GM12878 (cell line): ENCODE data around the gene ARID5B. TPM values are rescaled to one million over a fixed set of nuclear protein-coding genes. Genes with fewer than 3 reads are reported as not detected.

Experiments
- ATAC-seq: fragments of 200-7000 bp; cut with Tn5 transposase; 3 replicates; pipeline ENCODE4 v1.9.1; 2020; ENCODE audit warnings: mild to moderate bottlenecking, moderate library complexity
- BruUV-seq: library from RNA; stranded (reverse); fragments of 400-500 nt; replicated peaks from 2 replicates; lab custom pipeline; 2021; lab: Mats Ljungman, UMichigan
- CTCF ChIA-PET: fragments of 300-600 bp; sonication (Branson Sonifier 250); formaldehyde crosslinking; extraction: SDS; loops from one replicate; lab custom pipeline; 2021; ENCODE audit warnings: inconsistent platforms; lab: Yijun Ruan, JAX
- POLR2A ChIA-PET: fragments of 350-600 bp; formaldehyde crosslinking; extraction: SDS; loops from one replicate; lab custom pipeline; 2021; ENCODE audit warnings: inconsistent platforms; lab: Charles Lee
- RAD21 ChIA-PET: fragments of 300-600 bp; sonication (Branson Sonifier 250); formaldehyde crosslinking; loops from one replicate; lab custom pipeline; 2023; ENCODE audit warnings: antibody characterized with exemption; ENCODE audit not compliant: unreplicated experiment; lab: Charles Lee
- SMC1A ChIA-PET: fragments of 300-600 bp; sonication (Branson Sonifier 250); formaldehyde crosslinking; loops from one replicate; lab custom pipeline; 2023; ENCODE audit not compliant: unreplicated experiment, uncharacterized antibody; lab: Charles Lee
- DNase-seq: peaks from one replicate; pipeline ENCODE4 v3.0.0-alpha.2; 2011; ENCODE audit warnings: low read depth, low spot score
- FAIRE-seq: peaks from 3 replicates; lab custom pipeline; 2011; peaks lifted over from hg19 to GRCh38; lab: Jason Lieb, UNC
- H2AFZ ChIP-seq: 2 replicates; pipeline ENCODE4 v1.6.0; 2011; ENCODE audit warnings: low read depth, low read length, control low read depth; ENCODE audit not compliant: control insufficient read depth
- H3K27ac ChIP-seq: 2 replicates; pipeline ENCODE4 v1.5.1; 2011; ENCODE audit warnings: control low read depth; ENCODE audit not compliant: control insufficient read depth, insufficient read depth
- H3K27me3 ChIP-seq, 2 experiments: replicated peaks in 1 of 2; 2 replicates each; pipeline versions ENCODE4 v1.6.0 to v1.6.1; 2011; ENCODE audit warnings: low read length in 1 of 2; ENCODE audit not compliant: control insufficient read depth in 2 of 2, insufficient read depth in 2 of 2
- H3K36me3 ChIP-seq, 2 experiments: 2 replicates each; pipeline ENCODE4 v1.5.1; 2011; ENCODE audit warnings: low read length in 1 of 2; ENCODE audit not compliant: control insufficient read depth in 2 of 2, insufficient read depth in 2 of 2
- H3K4me1 ChIP-seq: 2 replicates; pipeline ENCODE4 v1.6.1; 2011; ENCODE audit warnings: mild to moderate bottlenecking, low read length, moderate library complexity, mixed read lengths; ENCODE audit not compliant: control insufficient read depth, insufficient read depth
- H3K4me2 ChIP-seq: 2 replicates; pipeline ENCODE4 v1.6.0; 2011; ENCODE audit warnings: control low read depth; ENCODE audit not compliant: control insufficient read depth, insufficient read depth
- H3K4me3 ChIP-seq: fragments of 200-600 bp; sonication (generic); 2 replicates; pipeline ENCODE4 v1.5.1; 2016
- H3K79me2 ChIP-seq: 2 replicates; pipeline ENCODE4 v1.6.0; 2011; ENCODE audit warnings: low read length; ENCODE audit not compliant: control insufficient read depth, insufficient read depth
- H3K9ac ChIP-seq: 2 replicates; pipeline ENCODE4 v1.8.0; 2011; ENCODE audit warnings: low read length, control low read depth, mixed read lengths; ENCODE audit not compliant: control insufficient read depth, insufficient read depth
- H3K9me3 ChIP-seq: replicated peaks from 3 replicates; pipeline ENCODE4 v1.5.1; 2011; ENCODE audit warnings: mild to moderate bottlenecking, low read length; ENCODE audit not compliant: control insufficient read depth, insufficient read depth
- H4K20me1 ChIP-seq: 2 replicates; pipeline ENCODE4 v1.6.0; 2011; ENCODE audit not compliant: control insufficient read depth, insufficient read depth
- EP300 ChIP-seq, 2 experiments: fragments of 150-350 bp in 1 of 2; IDR thresholded peaks; 2 replicates each; pipeline ENCODE4 v1.6.1; 2011 to 2012; ENCODE audit warnings: low read depth in 2 of 2, low read length in 2 of 2, borderline replicate concordance in 1 of 2, improper control_type of control experiment in 1 of 2, inconsistent platforms in 1 of 2; ENCODE audit not compliant: control insufficient read depth in 1 of 2
- IRF4 ChIP-seq: IDR thresholded peaks from 2 replicates; pipeline ENCODE4 v1.6.1; 2011; ENCODE audit warnings: low read depth, low read length
- KDM1A ChIP-seq: fragments of 200-600 bp; sonication (generic); IDR thresholded peaks from 2 replicates; pipeline ENCODE4 v1.6.1; 2016; ENCODE audit warnings: borderline replicate concordance
- MTA2 ChIP-seq: fragments of 450-650 bp; IDR thresholded peaks from 2 replicates; pipeline ENCODE4 v1.6.1; 2016; ENCODE audit warnings: low read depth, mild to moderate bottlenecking, moderate library complexity
- PAX8 ChIP-seq: fragments of 450-650 bp; IDR thresholded peaks from 2 replicates; pipeline ENCODE4 v1.6.1; 2017; ENCODE audit warnings: mild to moderate bottlenecking, moderate library complexity
- RUNX3 ChIP-seq: IDR thresholded peaks from 2 replicates; pipeline ENCODE4 v1.6.1; 2012; ENCODE audit warnings: low read length, inconsistent platforms
- SIN3A ChIP-seq: IDR thresholded peaks from 2 replicates; pipeline ENCODE4 v1.6.1; 2012; ENCODE audit warnings: low read depth, low read length, improper control_type of control experiment
- SMAD1 ChIP-seq: fragments of 450-650 bp; IDR thresholded peaks from 2 replicates; pipeline ENCODE4 v1.6.1; 2018; ENCODE audit warnings: mild to moderate bottlenecking, low read depth; ENCODE audit not compliant: partially characterized antibody
- SREBF2 ChIP-seq: IDR thresholded peaks from 2 replicates; pipeline ENCODE4 v1.6.1; 2012; ENCODE audit warnings: mild to moderate bottlenecking, low read length
- SUPT20H ChIP-seq: IDR thresholded peaks from 2 replicates; pipeline ENCODE4 v1.6.1; 2011; ENCODE audit warnings: low read depth, mild to moderate bottlenecking, low read length, moderate library complexity, borderline replicate concordance; ENCODE audit not compliant: control insufficient read depth
- TCF12 ChIP-seq: IDR thresholded peaks from 2 replicates; pipeline ENCODE4 v1.6.1; 2011; ENCODE audit warnings: low read depth, mild to moderate bottlenecking, low read length
- in situ Hi-C: fragments of 300-500 bp; cut with MboI; formaldehyde crosslinking; loops from 9 replicates; pipeline ENCODE4 v1.14.3; 2018; ENCODE audit warnings: mixed read lengths
- intact Hi-C: fragments of 100-400 bp; cut with micrococcal nuclease; formaldehyde crosslinking; loops from one replicate; pipeline ENCODE4 v1.14.2; 2022; ENCODE audit not compliant: unreplicated experiment
- polyA plus RNA-seq, 11 experiments: library from polyadenylated mRNA; depleted of rRNA in 4 of 11; unstranded in 6 of 11; stranded (reverse) in 5 of 11; fragments of >200 nt; fragmentation: Nextera tagmentation in 4 of 11; fragmentation: Illumina TruSeq in 1 of 11; extraction: Ambion mirVana in 4 of 11; extraction: Trizol in 1 of 11; gene quantifications; 1 replicate in 1 of 11; 2 replicates in 10 of 11; pipeline versions ENCODE4 v1.2.1 to v1.2.3, GENCODE V29; 2011 to 2016; ENCODE audit warnings: inconsistent platforms in 2 of 11, missing spikeins in 2 of 11, low read depth in 1 of 11
- total RNA-seq, 4 experiments: library from RNA; depleted of rRNA in 3 of 4; stranded (reverse); fragments of >200 nt in 3 of 4; fragmentation: Illumina TruSeq in 1 of 4; extraction: Trizol in 1 of 4; gene quantifications; 2 replicates each; pipeline versions ENCODE4 v1.2.1 to v1.2.3, GENCODE V29; 2013 to 2021
- TF ChIP-seq, protein P1 (sequence below): fragments of 450-650 bp; IDR thresholded peaks from 2 replicates; pipeline ENCODE4 v1.6.1; 2016; ENCODE audit warnings: mild to moderate bottlenecking, moderate library complexity, borderline replicate concordance
- TF ChIP-seq, protein P2 (sequence below): fragments of 450-650 bp; IDR thresholded peaks from 2 replicates; pipeline ENCODE4 v1.6.1; 2017; ENCODE audit warnings: mild to moderate bottlenecking, low read depth, inconsistent platforms; ENCODE audit not compliant: poor library complexity, severe bottlenecking

ARID5B gene
- total and polyA plus RNA-seq, 10 of the 15 experiments (the other 5 are each of a cell fraction or from before 2014, with no cell fraction given), result 2.7 to 8.5 (median 6.1) TPM

DNA sequence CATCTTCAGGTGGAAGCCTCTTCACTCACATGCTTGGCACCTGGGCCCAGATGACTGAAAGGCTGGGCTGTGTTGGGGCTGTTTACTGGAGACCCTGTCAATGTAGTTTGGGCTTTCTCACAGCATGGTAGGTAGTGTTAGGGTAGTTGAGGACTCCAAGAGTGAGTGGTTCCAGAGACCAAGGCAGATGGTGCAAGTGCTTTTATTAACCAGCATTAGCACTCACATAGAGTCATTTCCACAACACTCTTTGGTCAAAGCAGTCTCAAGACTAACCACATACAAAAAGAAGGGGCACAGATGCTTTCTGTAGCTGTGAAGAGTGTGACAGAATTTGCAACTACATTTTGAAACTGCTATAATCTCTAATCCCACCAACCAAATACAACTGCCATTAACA lies 232.1 kb downstream of the ARID5B start:
- ChIA-PET SMC1A (no interaction called here), POLR2A (no interaction called here), RAD21 (no interaction called here), CTCF (no interaction called here)
- Histone ChIP-seq H3K79me2 (no peaks in the 10 kb centered on the region), H3K27me3 (no peaks in the 10 kb centered on the region), H3K9ac (no peak overlapping the region), H3K36me3 (no peaks in the 10 kb centered on the region), H3K4me3 (no peak overlapping the region), H4K20me1 (no peaks in the 10 kb centered on the region), H3K4me2 (no peak overlapping the region), H2AFZ (peak overlapping the region; percentile 2; the same call in 1 of the 2 replicates), H3K4me1 (peaks cover 4% of the 10 kb centered on the region; the same call in 1 of the 2 replicates), H3K9me3 (no peaks in the 10 kb centered on the region; the same call in 2 of the 3 replicates), H3K27ac (no peak overlapping the region)
- in situ Hi-C loops, result no loop called here
- FAIRE-seq (no peak), ATAC-seq (peak; percentile 96), DNase-seq (peak; percentile 30)
- intact Hi-C loops, result no loop called here
- no TSS peak for BruUV-seq
- TF ChIP-seq PAX8, result no peak
- TF ChIP-seq, protein P1, sequence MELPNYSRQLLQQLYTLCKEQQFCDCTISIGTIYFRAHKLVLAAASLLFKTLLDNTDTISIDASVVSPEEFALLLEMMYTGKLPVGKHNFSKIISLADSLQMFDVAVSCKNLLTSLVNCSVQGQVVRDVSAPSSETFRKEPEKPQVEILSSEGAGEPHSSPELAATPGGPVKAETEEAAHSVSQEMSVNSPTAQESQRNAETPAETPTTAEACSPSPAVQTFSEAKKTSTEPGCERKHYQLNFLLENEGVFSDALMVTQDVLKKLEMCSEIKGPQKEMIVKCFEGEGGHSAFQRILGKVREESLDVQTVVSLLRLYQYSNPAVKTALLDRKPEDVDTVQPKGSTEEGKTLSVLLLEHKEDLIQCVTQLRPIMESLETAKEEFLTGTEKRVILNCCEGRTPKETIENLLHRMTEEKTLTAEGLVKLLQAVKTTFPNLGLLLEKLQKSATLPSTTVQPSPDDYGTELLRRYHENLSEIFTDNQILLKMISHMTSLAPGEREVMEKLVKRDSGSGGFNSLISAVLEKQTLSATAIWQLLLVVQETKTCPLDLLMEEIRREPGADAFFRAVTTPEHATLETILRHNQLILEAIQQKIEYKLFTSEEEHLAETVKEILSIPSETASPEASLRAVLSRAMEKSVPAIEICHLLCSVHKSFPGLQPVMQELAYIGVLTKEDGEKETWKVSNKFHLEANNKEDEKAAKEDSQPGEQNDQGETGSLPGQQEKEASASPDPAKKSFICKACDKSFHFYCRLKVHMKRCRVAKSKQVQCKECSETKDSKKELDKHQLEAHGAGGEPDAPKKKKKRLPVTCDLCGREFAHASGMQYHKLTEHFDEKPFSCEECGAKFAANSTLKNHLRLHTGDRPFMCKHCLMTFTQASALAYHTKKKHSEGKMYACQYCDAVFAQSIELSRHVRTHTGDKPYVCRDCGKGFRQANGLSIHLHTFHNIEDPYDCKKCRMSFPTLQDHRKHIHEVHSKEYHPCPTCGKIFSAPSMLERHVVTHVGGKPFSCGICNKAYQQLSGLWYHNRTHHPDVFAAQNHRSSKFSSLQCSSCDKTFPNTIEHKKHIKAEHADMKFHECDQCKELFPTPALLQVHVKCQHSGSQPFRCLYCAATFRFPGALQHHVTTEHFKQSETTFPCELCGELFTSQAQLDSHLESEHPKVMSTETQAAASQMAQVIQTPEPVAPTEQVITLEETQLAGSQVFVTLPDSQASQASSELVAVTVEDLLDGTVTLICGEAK, result no peak
- no peak for TF ChIP-seq SMAD1
- TF ChIP-seq MTA2, result peak; percentile 38; the same call in 1 of the 2 replicates
- TF ChIP-seq SUPT20H, result no peak
- no peak for TF ChIP-seq SIN3A
- 0 out of 2 replicates have a peak, but pooled peaks have one; percentile 11 for TF ChIP-seq IRF4
- TF ChIP-seq, protein P2, sequence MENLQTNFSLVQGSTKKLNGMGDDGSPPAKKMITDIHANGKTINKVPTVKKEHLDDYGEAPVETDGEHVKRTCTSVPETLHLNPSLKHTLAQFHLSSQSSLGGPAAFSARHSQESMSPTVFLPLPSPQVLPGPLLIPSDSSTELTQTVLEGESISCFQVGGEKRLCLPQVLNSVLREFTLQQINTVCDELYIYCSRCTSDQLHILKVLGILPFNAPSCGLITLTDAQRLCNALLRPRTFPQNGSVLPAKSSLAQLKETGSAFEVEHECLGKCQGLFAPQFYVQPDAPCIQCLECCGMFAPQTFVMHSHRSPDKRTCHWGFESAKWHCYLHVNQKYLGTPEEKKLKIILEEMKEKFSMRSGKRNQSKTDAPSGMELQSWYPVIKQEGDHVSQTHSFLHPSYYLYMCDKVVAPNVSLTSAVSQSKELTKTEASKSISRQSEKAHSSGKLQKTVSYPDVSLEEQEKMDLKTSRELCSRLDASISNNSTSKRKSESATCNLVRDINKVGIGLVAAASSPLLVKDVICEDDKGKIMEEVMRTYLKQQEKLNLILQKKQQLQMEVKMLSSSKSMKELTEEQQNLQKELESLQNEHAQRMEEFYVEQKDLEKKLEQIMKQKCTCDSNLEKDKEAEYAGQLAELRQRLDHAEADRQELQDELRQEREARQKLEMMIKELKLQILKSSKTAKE, result peak; percentile 19
- TF ChIP-seq RUNX3, result peak; percentile 75
- TF ChIP-seq TCF12, result peak; percentile 58; the same call in 1 of the 2 replicates
- TF ChIP-seq EP300 (IDR thresholded peaks at IDR 0.05; ENCODE audit: borderline replicate concordance in 1 of 2, control insufficient read depth in 1 of 2, low read depth in 2 of 2, low read length in 2 of 2), result 0 out of 4 replicates have a peak, but pooled peaks of 1 of the 2 experiments have one; percentile 19
- no peak for TF ChIP-seq KDM1A
- no peak for TF ChIP-seq SREBF2
- TF ChIP-seq, all 136 proteins: peak for 6
